OCI-LY3 (cell line): Measurements from ENCODE around the gene PHTF2.

ENCODE experiments used
- H2AFZ ChIP-seq: fragments of 200-600, 300-600 bp; shearing (Covaris generic); 2 replicates; pipeline ENCODE4 v1.6.0; 2014; ENCODE audit warnings: antibody characterized with exemption, low read depth, low read length
- H3K27ac ChIP-seq: fragments of 200-600, 300-600 bp; sonication (generic); 2 replicates; pipeline ENCODE4 v1.5.1; 2014; ENCODE audit warnings: mild to moderate bottlenecking, low read length, moderate library complexity, mixed read lengths
- H3K27me3 ChIP-seq: fragments of 200-600, 300-600 bp; sonication (generic); 2 replicates; pipeline ENCODE4 v1.6.1; 2014; ENCODE audit warnings: low read depth, low read length, mixed read lengths
- H3K36me3 ChIP-seq: fragments of 200-600, 300-600 bp; sonication (generic); replicated peaks from 2 replicates; pipeline ENCODE3; 2014; ENCODE audit warnings: low read depth, low read length, mixed read lengths
- H3K4me1 ChIP-seq: fragments of 300-600, 200-600 bp; sonication (generic); 2 replicates; pipeline ENCODE4 v1.6.1; 2014; ENCODE audit warnings: low read length, mixed read lengths
- H3K4me2 ChIP-seq: fragments of 200-600, 300-600 bp; sonication (generic); 2 replicates; pipeline ENCODE4 v1.6.1; 2014; ENCODE audit warnings: low read length, mixed read lengths
- H3K4me3 ChIP-seq: fragments of 300-600, 200-600 bp; sonication (generic); 2 replicates; pipeline ENCODE4 v1.5.1; 2014; ENCODE audit warnings: antibody characterized with exemption, mild to moderate bottlenecking, low read length, moderate library complexity
- H3K79me2 ChIP-seq: fragments of 300-600, 200-600 bp; shearing (Covaris generic); 2 replicates; pipeline ENCODE4 v1.6.1; 2014; ENCODE audit warnings: mild to moderate bottlenecking, low read length, mixed read lengths
- H3K9ac ChIP-seq: fragments of 300-600, 200-600 bp; shearing (Covaris generic); 2 replicates; pipeline ENCODE4 v1.6.0; 2014; ENCODE audit warnings: mild to moderate bottlenecking, low read length, moderate library complexity
- H3K9me3 ChIP-seq: fragments of 200-600, 300-600 bp; shearing (Covaris generic); 2 replicates; pipeline ENCODE4 v1.6.1; 2014; ENCODE audit warnings: low read length, mixed read lengths; ENCODE audit not compliant: insufficient read depth
- H4K20me1 ChIP-seq: fragments of 200-600, 300-600 bp; sonication (generic); 2 replicates; pipeline ENCODE4 v1.6.1; 2016; ENCODE audit warnings: low read length, mixed read lengths; ENCODE audit not compliant: insufficient read depth
- CTCF ChIP-seq: fragments of 200-600, 300-600 bp; sonication (generic); IDR thresholded peaks from 2 replicates; pipeline ENCODE4 v1.5.1; 2014; ENCODE audit warnings: antibody characterized with exemption, low read length, low read depth
- EZH2phosphoT487 ChIP-seq: fragments of 200-600 bp; shearing (Covaris generic); IDR thresholded peaks from 2 replicates; pipeline ENCODE4 v1.6.1; 2018; ENCODE audit warnings: antibody characterized with exemption, mixed run types, low read depth

Gene PHTF2

GRCh38 chr7:77794000-77794399 lies 4.6 kb upstream of the PHTF2 start:
- no peak overlapping the region for H3K4me2 ChIP-seq
- peaks cover 12% of the 10 kb centered on the region for H3K4me1 ChIP-seq
- H3K27ac ChIP-seq = no peak overlapping the region
- H3K27me3 ChIP-seq = no peaks in the 10 kb centered on the region
- H3K9ac ChIP-seq = no peak overlapping the region
- no peaks in the 10 kb centered on the region for H3K9me3 ChIP-seq
- peaks cover 12% of the 10 kb centered on the region for H3K36me3 ChIP-seq
- no peaks in the 10 kb centered on the region for H4K20me1 ChIP-seq
- H2AFZ ChIP-seq = no peak overlapping the region
- TF ChIP-seq CTCF (no peak), EZH2phosphoT487 (no peak)
- no peak overlapping the region for H3K4me3 ChIP-seq
- peaks cover 17% of the 10 kb centered on the region for H3K79me2 ChIP-seq

- Histone ChIP-seq H3K36me3 (peaks cover 12% of the 10 kb centered on the region), H3K9me3 (no peaks in the 10 kb centered on the region), H4K20me1 (peaks cover 12% of the 10 kb centered on the region; the same call in 1 of the 2 replicates), H3K9ac (no peak overlapping the region), H3K27ac (no peak overlapping the region), H3K79me2 (peaks cover 38% of the 10 kb centered on the region), H3K4me3 (no peak overlapping the region), H2AFZ (no peak overlapping the region), H3K4me1 (peaks cover 20% of the 10 kb centered on the region), H3K27me3 (no peaks in the 10 kb centered on the region), H3K4me2 (no peak overlapping the region)
- TF ChIP-seq CTCF = no peak
- no peak for TF ChIP-seq EZH2phosphoT487
Observed at GRCh38 chr7:77796109-77796508, 2.5 kb upstream of the PHTF2 start.

- H3K4me3 ChIP-seq = peak overlapping the region; percentile 96
- peak overlapping the region; percentile 90 for H3K4me2 ChIP-seq
- no peaks in the 10 kb centered on the region for H3K9me3 ChIP-seq
- peaks cover 12% of the 10 kb centered on the region for H3K36me3 ChIP-seq
- H3K4me1 ChIP-seq = peaks cover 20% of the 10 kb centered on the region
- H2AFZ ChIP-seq = no peak overlapping the region
- TF ChIP-seq EZH2phosphoT487 (no peak), CTCF (no peak)
- no peaks in the 10 kb centered on the region for H3K27me3 ChIP-seq
- peak overlapping the region; percentile 90 for H3K9ac ChIP-seq
- peaks cover 12% of the 10 kb centered on the region; the same call in 1 of the 2 replicates for H4K20me1 ChIP-seq
- H3K79me2 ChIP-seq = peaks cover 39% of the 10 kb centered on the region
- H3K27ac ChIP-seq = no peak overlapping the region
Observed at GRCh38 chr7:77796960-77797359, 1.6 kb upstream of the PHTF2 start.

- Histone ChIP-seq H3K79me2 (peaks cover 46% of the 10 kb centered on the region), H3K9ac (peak overlapping the region; percentile 90), H3K27ac (peak overlapping the region; percentile 58), H3K36me3 (peaks cover 9% of the 10 kb centered on the region), H2AFZ (peak overlapping the region; percentile 80), H3K9me3 (no peaks in the 10 kb centered on the region), H3K4me2 (peak overlapping the region; percentile 90), H3K27me3 (no peaks in the 10 kb centered on the region), H3K4me1 (peaks cover 22% of the 10 kb centered on the region), H3K4me3 (peak overlapping the region; percentile 96), H4K20me1 (peaks cover 17% of the 10 kb centered on the region; the same call in 1 of the 2 replicates)
- no peak for TF ChIP-seq EZH2phosphoT487
- TF ChIP-seq CTCF = no peak
Observed at GRCh38 chr7:77797734-77798393, 709 bp upstream of the PHTF2 start.
